Measurements from ENCODE around the gene INSR. TPM values are rescaled to one million over a fixed set of nuclear protein-coding genes. Genes with fewer than 3 reads are reported as not detected.

The INSR gene
- total RNA-seq, 1 donor from 2014 or later: 69.2 TPM

GRCh38 chr19:7176792-7177191 lies 117.4 kb downstream of the INSR start:
- DNase-seq (ENCODE audit: low spot score, unreplicated experiment): no peak
- TF ChIP-seq, protein P1, sequence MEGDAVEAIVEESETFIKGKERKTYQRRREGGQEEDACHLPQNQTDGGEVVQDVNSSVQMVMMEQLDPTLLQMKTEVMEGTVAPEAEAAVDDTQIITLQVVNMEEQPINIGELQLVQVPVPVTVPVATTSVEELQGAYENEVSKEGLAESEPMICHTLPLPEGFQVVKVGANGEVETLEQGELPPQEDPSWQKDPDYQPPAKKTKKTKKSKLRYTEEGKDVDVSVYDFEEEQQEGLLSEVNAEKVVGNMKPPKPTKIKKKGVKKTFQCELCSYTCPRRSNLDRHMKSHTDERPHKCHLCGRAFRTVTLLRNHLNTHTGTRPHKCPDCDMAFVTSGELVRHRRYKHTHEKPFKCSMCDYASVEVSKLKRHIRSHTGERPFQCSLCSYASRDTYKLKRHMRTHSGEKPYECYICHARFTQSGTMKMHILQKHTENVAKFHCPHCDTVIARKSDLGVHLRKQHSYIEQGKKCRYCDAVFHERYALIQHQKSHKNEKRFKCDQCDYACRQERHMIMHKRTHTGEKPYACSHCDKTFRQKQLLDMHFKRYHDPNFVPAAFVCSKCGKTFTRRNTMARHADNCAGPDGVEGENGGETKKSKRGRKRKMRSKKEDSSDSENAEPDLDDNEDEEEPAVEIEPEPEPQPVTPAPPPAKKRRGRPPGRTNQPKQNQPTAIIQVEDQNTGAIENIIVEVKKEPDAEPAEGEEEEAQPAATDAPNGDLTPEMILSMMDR (IDR thresholded peaks at IDR 0.05; ENCODE audit: unreplicated experiment): no peak
- Mint-ChIP-seq H3K36me3 (ENCODE audit: insufficient read depth) (peaks cover 29% of the 10 kb centered on the region), H3K4me1 (ENCODE audit: low read depth) (no peaks in the 10 kb centered on the region), H3K27ac (no peak overlapping the region), H3K4me3 (ENCODE audit: low read depth) (no peak overlapping the region), H3K9me3 (ENCODE audit: low read depth) (peaks cover 10% of the 10 kb centered on the region), H3K27me3 (no peaks in the 10 kb centered on the region)

DNA sequence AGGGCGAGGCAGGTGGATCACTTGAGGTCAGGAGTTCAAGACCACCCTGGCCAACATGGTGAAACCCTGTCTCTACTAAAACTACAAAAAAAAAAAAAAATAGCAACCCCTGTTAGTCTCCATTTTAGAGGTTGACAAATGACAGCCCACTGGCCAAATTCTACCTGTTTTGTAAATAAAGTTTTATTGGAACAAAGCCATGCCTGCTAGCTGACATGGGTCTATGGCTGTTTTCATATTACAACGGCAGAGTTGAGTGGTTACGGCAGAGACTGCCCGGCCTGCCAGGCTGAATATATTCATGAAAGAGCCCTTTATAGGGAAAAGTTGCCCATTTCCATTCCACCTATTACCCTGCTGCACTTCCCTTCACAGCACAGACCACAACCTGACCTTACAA lies 121.4 kb downstream of the INSR start:
- TF ChIP-seq, protein P1 (IDR thresholded peaks at IDR 0.05; ENCODE audit: unreplicated experiment): no peak
- H3K9me3 Mint-ChIP-seq (ENCODE audit: low read depth): peaks cover 13% of the 10 kb centered on the region
- H3K27me3 Mint-ChIP-seq: no peaks in the 10 kb centered on the region
- no peak for DNase-seq (ENCODE audit: low spot score, unreplicated experiment)
- no peaks in the 10 kb centered on the region for H3K4me1 Mint-ChIP-seq (ENCODE audit: low read depth)
- no peak overlapping the region for H3K4me3 Mint-ChIP-seq (ENCODE audit: low read depth)
- peaks cover 55% of the 10 kb centered on the region for H3K36me3 Mint-ChIP-seq (ENCODE audit: insufficient read depth)
- H3K27ac Mint-ChIP-seq: no peak overlapping the region

DNA sequence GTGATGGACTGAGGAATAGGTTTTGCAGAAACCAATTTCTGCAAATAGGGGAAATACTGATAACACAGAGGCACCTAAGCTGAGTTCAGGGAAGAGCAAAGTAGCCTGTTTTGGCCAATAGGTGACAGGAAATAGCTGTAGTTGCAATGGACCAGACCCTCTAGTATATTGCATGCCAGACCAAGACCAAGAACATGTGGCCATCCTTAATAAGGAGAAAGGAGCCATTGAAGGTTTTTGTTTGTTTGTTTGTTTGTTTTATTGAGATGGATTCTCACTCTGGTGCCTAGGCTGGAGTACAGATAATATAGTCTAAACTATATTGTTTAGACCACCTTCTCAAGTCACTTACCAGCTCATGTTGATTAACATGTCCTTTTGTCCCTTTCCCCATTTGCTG lies 123.2 kb downstream of the INSR start:
- no peak for DNase-seq (ENCODE audit: low spot score, unreplicated experiment)

GRCh38 chr19:7168941-7169340 lies 125.3 kb downstream of the INSR start:
- Mint-ChIP-seq H3K27ac (no peak overlapping the region), H3K9me3 (ENCODE audit: low read depth) (peaks cover 13% of the 10 kb centered on the region), H3K27me3 (no peaks in the 10 kb centered on the region), H3K4me3 (ENCODE audit: low read depth) (no peak overlapping the region), H3K4me1 (ENCODE audit: low read depth) (no peaks in the 10 kb centered on the region), H3K36me3 (ENCODE audit: insufficient read depth) (peaks cover 62% of the 10 kb centered on the region)
- DNase-seq (ENCODE audit: low spot score, unreplicated experiment): no peak
- TF ChIP-seq, protein P1 (IDR thresholded peaks at IDR 0.05; ENCODE audit: unreplicated experiment): no peak

More for the DNA sequence above, 123.2 kb downstream of the INSR start:
- no peak overlapping the region for H3K4me3 Mint-ChIP-seq (ENCODE audit: low read depth)
- H3K36me3 Mint-ChIP-seq (ENCODE audit: insufficient read depth): peaks cover 62% of the 10 kb centered on the region
- peaks cover 13% of the 10 kb centered on the region for H3K9me3 Mint-ChIP-seq (ENCODE audit: low read depth)
- TF ChIP-seq, protein P1 (IDR thresholded peaks at IDR 0.05; ENCODE audit: unreplicated experiment): no peak
- no peak overlapping the region for H3K27ac Mint-ChIP-seq
- no peaks in the 10 kb centered on the region for H3K27me3 Mint-ChIP-seq
- H3K4me1 Mint-ChIP-seq (ENCODE audit: low read depth): no peaks in the 10 kb centered on the region

- Mint-ChIP-seq H3K27me3 (no peaks in the 10 kb centered on the region), H3K4me3 (ENCODE audit: low read depth) (no peak overlapping the region), H3K9me3 (ENCODE audit: low read depth) (no peaks in the 10 kb centered on the region), H3K36me3 (ENCODE audit: insufficient read depth) (peaks cover 31% of the 10 kb centered on the region), H3K4me1 (ENCODE audit: low read depth) (no peaks in the 10 kb centered on the region), H3K27ac (no peak overlapping the region)
- TF ChIP-seq, protein P1 (IDR thresholded peaks at IDR 0.05; ENCODE audit: unreplicated experiment): no peak
- DNase-seq (ENCODE audit: low spot score, unreplicated experiment): no peak
Measured at GRCh38 chr19:7161292-7161691, 132.9 kb downstream of the INSR start.
